HepG2 (cell line): Measurements from ENCODE around the gene LCE1A. TPM values are rescaled to one million over a fixed set of nuclear protein-coding genes. Genes with fewer than 3 reads are reported as not detected.
A peak's percentile ranks its signal among the peaks of the same experiment; 100 is the strongest.

Source experiments
- ATAC-seq: fragments of 200-7000 bp; cut with Tn5 transposase; 3 replicates; pipeline ENCODE4 v1.9.1; 2020; ENCODE audit warnings: mild to moderate bottlenecking, moderate library complexity
- BruUV-seq: library from RNA; stranded (reverse); fragments of 400-500 nt; replicated peaks from 2 replicates; lab custom pipeline; 2021; lab: Mats Ljungman, UMichigan
- CTCF ChIA-PET: fragments of 300-600 bp; formaldehyde crosslinking; extraction: SDS; loops from one replicate; lab custom pipeline; 2021; ENCODE audit warnings: low total read pairs, inconsistent platforms, low intra/inter-chr PET ratio; lab: Yijun Ruan, JAX
- POLR2A ChIA-PET: fragments of 350-600 bp; sonication (Branson Sonifier 250); formaldehyde crosslinking; loops from one replicate; lab custom pipeline; 2020; ENCODE audit warnings: antibody characterized with exemption, inconsistent platforms; lab: Yijun Ruan, JAX
- DNase-seq: peaks from one replicate; pipeline ENCODE4 v3.0.0-alpha.2; 2015; ENCODE audit warnings: low spot score
- FAIRE-seq: peaks from 3 replicates; lab custom pipeline; 2011; peaks lifted over from hg19 to GRCh38; lab: Jason Lieb, UNC
- H2AFZ ChIP-seq: one replicate; pipeline ENCODE4 v1.6.1; 2011; ENCODE audit warnings: low read length, inconsistent platforms
- H3K27ac ChIP-seq: fragments of 300-600 bp; 3 replicates; pipeline ENCODE4 v1.8.0; 2011; ENCODE audit warnings: mixed run types, mild to moderate bottlenecking, mixed read lengths, low read length, inconsistent platforms; ENCODE audit not compliant: insufficient read depth; ENCODE audit errors: extremely low read length
- H3K27me3 ChIP-seq, 2 experiments: fragments of 200-600 bp in 1 of 2; 2 replicates in 1 of 2; 3 replicates in 1 of 2; pipeline versions ENCODE4 v1.6.0 to v1.8.0; 2011; ENCODE audit warnings: low read length in 2 of 2, mild to moderate bottlenecking in 2 of 2, moderate library complexity in 2 of 2, inconsistent platforms in 1 of 2; ENCODE audit not compliant: insufficient read depth in 2 of 2, control insufficient read depth in 1 of 2
- H3K36me3 ChIP-seq, 2 experiments: fragments of 200-600 bp in 1 of 2; replicated peaks in 1 of 2; 2 replicates in 1 of 2; 3 replicates in 1 of 2; pipeline versions ENCODE4 v1.5.1 to v1.8.0; 2011; ENCODE audit warnings: low read length in 2 of 2, inconsistent platforms in 1 of 2; ENCODE audit not compliant: insufficient read depth in 2 of 2, control insufficient read depth in 1 of 2
- H3K4me1 ChIP-seq: 2 replicates; pipeline ENCODE4 v1.5.1; 2012; ENCODE audit warnings: low read length, inconsistent platforms; ENCODE audit not compliant: insufficient read depth
- H3K4me2 ChIP-seq: 2 replicates; pipeline ENCODE4 v1.6.0; 2011; ENCODE audit warnings: low read depth, low read length, inconsistent platforms
- H3K4me3 ChIP-seq, 3 experiments: fragments of 200-600 bp in 1 of 3; sonication (generic), shearing (Covaris generic) in 1 of 3; replicated peaks in 1 of 3; 2 replicates each; pipeline ENCODE4 v1.5.1; 2011 to 2016; ENCODE audit warnings: low read length in 3 of 3, inconsistent platforms in 2 of 3, low read depth in 2 of 3, mild to moderate bottlenecking in 2 of 3, control low read depth in 1 of 3, mixed read lengths in 1 of 3; ENCODE audit not compliant: insufficient read depth in 1 of 3
- H3K79me2 ChIP-seq: one replicate; pipeline ENCODE4 v1.6.1; 2011; ENCODE audit warnings: low read length, inconsistent platforms; ENCODE audit not compliant: insufficient read depth
- H3K9ac ChIP-seq: 2 replicates; pipeline ENCODE4 v1.6.0; 2011; ENCODE audit warnings: mild to moderate bottlenecking, low read depth, low read length, inconsistent platforms; ENCODE audit not compliant: insufficient read depth
- H3K9me3 ChIP-seq: 2 replicates; pipeline ENCODE4 v1.5.1; 2012; ENCODE audit warnings: mild to moderate bottlenecking, low read length
- H4K20me1 ChIP-seq: 2 replicates; pipeline ENCODE4 v1.6.0; 2011; ENCODE audit warnings: inconsistent platforms, mild to moderate bottlenecking, low read length, moderate library complexity; ENCODE audit not compliant: insufficient read depth
- FOXK2 ChIP-seq: fragments of 450-650 bp; IDR thresholded peaks from 2 replicates; pipeline ENCODE4 v1.6.1; 2016
- IKZF4 ChIP-seq: sonication (generic); formaldehyde crosslinking; IDR thresholded peaks from 2 replicates; pipeline ENCODE4 v1.5.1; 2020; ENCODE audit warnings: borderline replicate concordance, mild to moderate bottlenecking, low read depth, missing genetic modification reagents; ENCODE audit errors: not compliant biosample characterization
- SMC3 ChIP-seq: IDR thresholded peaks from 2 replicates; pipeline ENCODE4 v1.6.1; 2011; ENCODE audit warnings: low read length, improper control_type of control experiment
- SP4 ChIP-seq: sonication (generic); formaldehyde crosslinking; IDR thresholded peaks from 2 replicates; pipeline ENCODE4 v1.8.1; 2023; ENCODE audit warnings: mild to moderate bottlenecking, missing genetic modification reagents
- ZNF484 ChIP-seq: sonication (generic); formaldehyde crosslinking; IDR thresholded peaks from 2 replicates; pipeline ENCODE4 v1.5.1; 2020; ENCODE audit warnings: mild to moderate bottlenecking, low read depth, missing genetic modification reagents, borderline replicate concordance
- ZNF543 ChIP-seq: sonication (generic); formaldehyde crosslinking; IDR thresholded peaks from 2 replicates; pipeline ENCODE4 v1.4.0; 2020; ENCODE audit warnings: mild to moderate bottlenecking, missing genetic modification reagents
- WGBS: methylation state at CpG from one replicate; pipeline ENCODE4 v1.1.6; 2017; ENCODE audit warnings: low lambda C conversion rate; 5-methylcytosine and 5-hydroxymethylcytosine counted together
- in situ Hi-C: cut with HindIII; loops from 2 replicates; pipeline ENCODE4 v1.10.0; 2017; ENCODE audit warnings: low pct_unique_long_range_greater_than_20kb; ENCODE audit not compliant: extremely low pct_ligation_motif_present
- intact Hi-C: fragments of 100-400 bp; cut with micrococcal nuclease; formaldehyde crosslinking; loops from one replicate; pipeline ENCODE4 v1.10.0; 2022; ENCODE audit not compliant: unreplicated experiment
- polyA plus RNA-seq, 8 experiments: library from polyadenylated mRNA; depleted of rRNA in 3 of 8; stranded (reverse) in 7 of 8; unstranded in 1 of 8; fragments of >200 nt; fragmentation: Illumina TruSeq in 4 of 8; extraction: Trizol in 4 of 8; gene quantifications; 2 replicates each; pipeline versions ENCODE4 v1.2.1 to v1.2.3, GENCODE V29; 2011 to 2016; ENCODE audit warnings: low read depth in 4 of 8, missing spikeins in 1 of 8, mixed read lengths in 1 of 8; ENCODE audit not compliant: insufficient read depth in 1 of 8
- total RNA-seq, 5 experiments: library from RNA; depleted of rRNA; stranded (reverse); fragments of >200 nt; fragmentation: Illumina TruSeq; extraction: Trizol; gene quantifications; 2 replicates each; pipeline ENCODE4 v1.2.3, GENCODE V29; 2016; ENCODE audit warnings: low read depth in 1 of 5
- TF ChIP-seq, protein P1 (sequence below): sonication (generic); formaldehyde crosslinking; IDR thresholded peaks from 2 replicates; pipeline ENCODE4 v1.5.0; 2020; ENCODE audit warnings: mild to moderate bottlenecking, missing genetic modification reagents, moderate library complexity
- TF ChIP-seq, protein P2 (sequence below): IDR thresholded peaks from 2 replicates; pipeline ENCODE4 v1.4.0; 2020; ENCODE audit warnings: mild to moderate bottlenecking, missing genetic modification reagents

Gene LCE1A
- total and polyA plus RNA-seq, 2 of the 13 experiments (the other 11 are each of a cell fraction or from before 2014, with no cell fraction given): not detected

GRCh38 chr1:152777510-152778137 is 49.6 kb upstream of the LCE1A start:
- H4K20me1 ChIP-seq: no peaks in the 10 kb centered on the region
- H3K9ac ChIP-seq: no peak overlapping the region
- peak; percentile 30 for DNase-seq
- TF ChIP-seq, protein P1, sequence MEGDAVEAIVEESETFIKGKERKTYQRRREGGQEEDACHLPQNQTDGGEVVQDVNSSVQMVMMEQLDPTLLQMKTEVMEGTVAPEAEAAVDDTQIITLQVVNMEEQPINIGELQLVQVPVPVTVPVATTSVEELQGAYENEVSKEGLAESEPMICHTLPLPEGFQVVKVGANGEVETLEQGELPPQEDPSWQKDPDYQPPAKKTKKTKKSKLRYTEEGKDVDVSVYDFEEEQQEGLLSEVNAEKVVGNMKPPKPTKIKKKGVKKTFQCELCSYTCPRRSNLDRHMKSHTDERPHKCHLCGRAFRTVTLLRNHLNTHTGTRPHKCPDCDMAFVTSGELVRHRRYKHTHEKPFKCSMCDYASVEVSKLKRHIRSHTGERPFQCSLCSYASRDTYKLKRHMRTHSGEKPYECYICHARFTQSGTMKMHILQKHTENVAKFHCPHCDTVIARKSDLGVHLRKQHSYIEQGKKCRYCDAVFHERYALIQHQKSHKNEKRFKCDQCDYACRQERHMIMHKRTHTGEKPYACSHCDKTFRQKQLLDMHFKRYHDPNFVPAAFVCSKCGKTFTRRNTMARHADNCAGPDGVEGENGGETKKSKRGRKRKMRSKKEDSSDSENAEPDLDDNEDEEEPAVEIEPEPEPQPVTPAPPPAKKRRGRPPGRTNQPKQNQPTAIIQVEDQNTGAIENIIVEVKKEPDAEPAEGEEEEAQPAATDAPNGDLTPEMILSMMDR (CRISPR knock-in tag): peak; percentile 38
- no peak for TF ChIP-seq ZNF484 (CRISPR knock-in tag)
- peak; percentile 12; the same call in 1 of the 2 replicates for TF ChIP-seq SMC3
- no peak for ATAC-seq
- 14% methylated on average over 4 of the region's 4 CpGs for WGBS
- no peaks in the 10 kb centered on the region for H3K79me2 ChIP-seq
- no peak for FAIRE-seq
- no peak overlapping the region for H3K27ac ChIP-seq
- no TSS peak for BruUV-seq
- intact Hi-C loops (no loop called here), in situ Hi-C loops (no loop called here)
- no peaks in the 10 kb centered on the region for H3K9me3 ChIP-seq
- no peaks in the 10 kb centered on the region for H3K4me1 ChIP-seq
- H3K27me3 ChIP-seq: no peaks in the 10 kb centered on the region
- no peak overlapping the region for H2AFZ ChIP-seq
- no peak overlapping the region for H3K4me3 ChIP-seq
- ChIA-PET POLR2A (no interaction called here), CTCF (no interaction called here)
- H3K36me3 ChIP-seq: no peaks in the 10 kb centered on the region
- H3K4me2 ChIP-seq: no peak overlapping the region

DNA sequence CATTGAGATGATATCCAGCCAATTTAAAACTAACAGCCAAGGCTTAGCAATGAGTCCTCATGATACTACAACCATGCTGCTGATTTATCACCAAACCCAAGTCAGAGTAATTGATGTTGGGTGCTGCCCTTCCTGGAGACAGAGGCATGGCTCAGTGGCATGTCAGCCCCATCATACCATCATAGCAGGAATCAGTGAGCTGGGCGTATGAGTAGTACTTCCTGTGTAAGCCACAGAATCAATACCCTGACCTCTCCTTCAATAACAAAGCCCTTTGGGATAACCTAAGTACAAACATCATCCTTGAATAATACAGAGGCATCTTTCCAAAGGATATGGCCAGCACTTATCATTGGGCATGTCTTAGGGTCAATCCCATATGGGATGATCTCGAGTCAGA is 44.2 kb upstream of the LCE1A start:
- no peak overlapping the region for H2AFZ ChIP-seq

More for the DNA sequence above, 44.2 kb upstream of the LCE1A start:
- Histone ChIP-seq H3K4me3 (no peak overlapping the region), H3K27me3 (no peaks in the 10 kb centered on the region), H3K4me1 (no peaks in the 10 kb centered on the region), H3K36me3 (no peaks in the 10 kb centered on the region), H3K9me3 (no peaks in the 10 kb centered on the region), H3K27ac (no peak overlapping the region), H4K20me1 (no peaks in the 10 kb centered on the region), H3K9ac (no peak overlapping the region), H3K79me2 (no peaks in the 10 kb centered on the region), H3K4me2 (no peak overlapping the region)
- TF ChIP-seq ZNF543: no peak
- no peak for TF ChIP-seq IKZF4
- no peak for TF ChIP-seq SP4 (CRISPR knock-in tag)
- TF ChIP-seq, protein P2, sequence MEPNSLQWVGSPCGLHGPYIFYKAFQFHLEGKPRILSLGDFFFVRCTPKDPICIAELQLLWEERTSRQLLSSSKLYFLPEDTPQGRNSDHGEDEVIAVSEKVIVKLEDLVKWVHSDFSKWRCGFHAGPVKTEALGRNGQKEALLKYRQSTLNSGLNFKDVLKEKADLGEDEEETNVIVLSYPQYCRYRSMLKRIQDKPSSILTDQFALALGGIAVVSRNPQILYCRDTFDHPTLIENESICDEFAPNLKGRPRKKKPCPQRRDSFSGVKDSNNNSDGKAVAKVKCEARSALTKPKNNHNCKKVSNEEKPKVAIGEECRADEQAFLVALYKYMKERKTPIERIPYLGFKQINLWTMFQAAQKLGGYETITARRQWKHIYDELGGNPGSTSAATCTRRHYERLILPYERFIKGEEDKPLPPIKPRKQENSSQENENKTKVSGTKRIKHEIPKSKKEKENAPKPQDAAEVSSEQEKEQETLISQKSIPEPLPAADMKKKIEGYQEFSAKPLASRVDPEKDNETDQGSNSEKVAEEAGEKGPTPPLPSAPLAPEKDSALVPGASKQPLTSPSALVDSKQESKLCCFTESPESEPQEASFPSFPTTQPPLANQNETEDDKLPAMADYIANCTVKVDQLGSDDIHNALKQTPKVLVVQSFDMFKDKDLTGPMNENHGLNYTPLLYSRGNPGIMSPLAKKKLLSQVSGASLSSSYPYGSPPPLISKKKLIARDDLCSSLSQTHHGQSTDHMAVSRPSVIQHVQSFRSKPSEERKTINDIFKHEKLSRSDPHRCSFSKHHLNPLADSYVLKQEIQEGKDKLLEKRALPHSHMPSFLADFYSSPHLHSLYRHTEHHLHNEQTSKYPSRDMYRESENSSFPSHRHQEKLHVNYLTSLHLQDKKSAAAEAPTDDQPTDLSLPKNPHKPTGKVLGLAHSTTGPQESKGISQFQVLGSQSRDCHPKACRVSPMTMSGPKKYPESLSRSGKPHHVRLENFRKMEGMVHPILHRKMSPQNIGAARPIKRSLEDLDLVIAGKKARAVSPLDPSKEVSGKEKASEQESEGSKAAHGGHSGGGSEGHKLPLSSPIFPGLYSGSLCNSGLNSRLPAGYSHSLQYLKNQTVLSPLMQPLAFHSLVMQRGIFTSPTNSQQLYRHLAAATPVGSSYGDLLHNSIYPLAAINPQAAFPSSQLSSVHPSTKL: no peak
- no peak for TF ChIP-seq FOXK2
- no peak for DNase-seq
- BruUV-seq: no TSS peak
- intact Hi-C loops (no loop called here), in situ Hi-C loops (no loop called here)
- no peak for FAIRE-seq
- POLR2A ChIA-PET: no interaction called here
- 0% methylated on average over 1 of the region's 2 CpGs for WGBS
- ATAC-seq: no peak
- CTCF ChIA-PET: no interaction called here
